Ovary (tissue), 3 donors: Measurements from ENCODE around the gene SOCS1.

Experiments used
- POLR2A ChIP-seq: fragments of 450-650 bp; IDR thresholded peaks from one replicate; pipeline ENCODE4 v1.6.1; 2017; ENCODE audit warnings: antibody characterized with exemption, mild to moderate bottlenecking, moderate library complexity
- TF ChIP-seq, protein P1 (sequence below), 3 donors: fragments of 450-650 bp in 2 of 3; fragments of 200-600 bp in 1 of 3; IDR thresholded peaks; one replicate each; pipeline versions ENCODE4 v1.5.1 to v1.8.0; 2016 to 2022; ENCODE audit warnings: antibody characterized with exemption in 3 of 3, mild to moderate bottlenecking in 1 of 3
- donor health status: DM: no; HTN: no; CAD: no.

DNA sequence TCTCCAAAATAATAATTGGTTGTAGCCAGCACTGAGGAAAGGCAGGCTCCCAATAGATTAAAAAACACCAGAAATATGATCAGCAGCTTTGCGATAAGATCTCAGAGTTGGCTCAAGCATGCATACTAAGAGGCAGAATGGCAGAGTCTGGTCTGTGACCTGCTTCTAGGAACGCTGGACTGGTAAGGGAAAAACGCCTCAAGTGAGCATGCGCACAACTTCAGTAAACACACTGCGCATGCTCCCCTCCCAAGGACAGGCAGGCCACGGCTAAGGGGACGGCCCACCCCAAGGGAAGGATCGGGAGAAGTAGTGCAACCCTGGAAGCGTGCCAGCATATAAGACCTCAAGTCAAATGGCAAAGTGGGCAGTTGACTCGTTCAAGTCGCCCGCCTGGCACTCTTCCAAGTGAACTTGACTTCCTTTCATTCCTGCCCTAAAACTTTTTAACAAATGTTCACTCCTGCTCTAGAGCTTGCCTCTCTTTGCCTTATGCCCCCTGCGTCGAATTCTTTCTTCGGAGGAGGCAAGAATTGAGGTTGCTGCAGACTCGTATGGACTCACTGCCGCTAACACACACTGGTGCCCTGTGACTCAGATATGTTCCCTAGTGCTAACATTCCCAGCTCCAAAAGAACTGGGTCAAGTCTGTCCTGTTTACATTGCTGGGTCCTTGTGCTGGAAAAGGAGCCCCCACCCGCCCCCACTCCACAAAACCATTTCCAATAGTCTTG lies 47.6 kb upstream of the SOCS1 start:
- TF ChIP-seq, protein P1, sequence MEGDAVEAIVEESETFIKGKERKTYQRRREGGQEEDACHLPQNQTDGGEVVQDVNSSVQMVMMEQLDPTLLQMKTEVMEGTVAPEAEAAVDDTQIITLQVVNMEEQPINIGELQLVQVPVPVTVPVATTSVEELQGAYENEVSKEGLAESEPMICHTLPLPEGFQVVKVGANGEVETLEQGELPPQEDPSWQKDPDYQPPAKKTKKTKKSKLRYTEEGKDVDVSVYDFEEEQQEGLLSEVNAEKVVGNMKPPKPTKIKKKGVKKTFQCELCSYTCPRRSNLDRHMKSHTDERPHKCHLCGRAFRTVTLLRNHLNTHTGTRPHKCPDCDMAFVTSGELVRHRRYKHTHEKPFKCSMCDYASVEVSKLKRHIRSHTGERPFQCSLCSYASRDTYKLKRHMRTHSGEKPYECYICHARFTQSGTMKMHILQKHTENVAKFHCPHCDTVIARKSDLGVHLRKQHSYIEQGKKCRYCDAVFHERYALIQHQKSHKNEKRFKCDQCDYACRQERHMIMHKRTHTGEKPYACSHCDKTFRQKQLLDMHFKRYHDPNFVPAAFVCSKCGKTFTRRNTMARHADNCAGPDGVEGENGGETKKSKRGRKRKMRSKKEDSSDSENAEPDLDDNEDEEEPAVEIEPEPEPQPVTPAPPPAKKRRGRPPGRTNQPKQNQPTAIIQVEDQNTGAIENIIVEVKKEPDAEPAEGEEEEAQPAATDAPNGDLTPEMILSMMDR (IDR thresholded peaks at IDR 0.05): no peak
- no peak for TF ChIP-seq POLR2A
